Epithelial cell of alveolus of lung (primary cell): ENCODE data around the gene PPP1R14C. TPM values are rescaled to one million over a fixed set of nuclear protein-coding genes. Genes with fewer than 3 reads are reported as not detected.

Experiments
- total RNA-seq: library from RNA; depleted of rRNA; stranded (reverse); fragments of >200 nt; gene quantifications from 2 replicates; pipeline ENCODE4 v1.2.1, GENCODE V29; 2015

The PPP1R14C gene, protein sequence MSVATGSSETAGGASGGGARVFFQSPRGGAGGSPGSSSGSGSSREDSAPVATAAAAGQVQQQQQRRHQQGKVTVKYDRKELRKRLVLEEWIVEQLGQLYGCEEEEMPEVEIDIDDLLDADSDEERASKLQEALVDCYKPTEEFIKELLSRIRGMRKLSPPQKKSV
- total RNA-seq = 1.8 TPM in 1 of 2 replicates, not detected in the other

GRCh38 chr6:150142670-150143515, at the start of gene PPP1R14C:
TSS of gene PPP1R14C (plus strand) at chr6:150143044. CDS start at chr6:150143193, 149 bp downstream.

Other genes with a start within 250 kb of the PPP1R14C start
- 0.24 TPM in 1 of 2 replicates, not detected in the other for gene RAET1E, start 244.9 kb upstream of the PPP1R14C start, total RNA-seq
- gene RAET1G, start 219.9 kb upstream of the PPP1R14C start, total RNA-seq = 0.13 and 0.24 TPM in 2 replicates
- gene ULBP2, start 201.0 kb upstream of the PPP1R14C start, total RNA-seq = 0.24 and 4.4 TPM in 2 replicates
- gene ULBP1, start 179.1 kb upstream of the PPP1R14C start, total RNA-seq = 0.88 and 2.6 TPM in 2 replicates
- gene RAET1L, start 117.5 kb upstream of the PPP1R14C start, total RNA-seq = not detected in 2 replicates
- 4.7 and 6.5 TPM in 2 replicates for gene ULBP3, start 73.9 kb upstream of the PPP1R14C start, total RNA-seq
- gene IYD, start 226.0 kb downstream of the PPP1R14C start, total RNA-seq = 0.08 TPM in 1 of 2 replicates, not detected in the other